ENCODE results near the gene TCAIM.

DNA sequence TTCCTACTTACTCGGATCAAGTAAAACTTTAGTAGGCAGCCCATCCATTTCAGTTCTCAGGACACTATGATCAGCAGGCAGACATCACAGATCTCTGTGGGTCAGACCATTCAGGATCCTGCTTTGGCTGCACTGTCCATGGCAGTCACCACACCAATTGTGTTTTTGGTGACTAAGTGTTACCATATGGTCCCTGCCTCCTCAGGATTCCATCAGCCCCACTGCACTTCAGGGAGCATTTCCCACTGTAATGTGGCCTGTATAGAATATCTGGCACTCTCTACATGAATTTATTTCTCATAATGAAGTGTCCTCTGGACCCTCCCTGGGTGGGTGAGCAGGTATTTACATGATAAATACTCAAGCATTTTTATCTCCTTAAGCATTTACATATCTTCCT is 97.6 kb downstream of the TCAIM start:
- TF ChIP-seq EZH2 (IDR thresholded peaks at IDR 0.05) (no peak), POLR2AphosphoS5 (IDR thresholded peaks at IDR 0.05; ENCODE audit: borderline replicate concordance, low read depth, low read length) (no peak), FOXP2 (optimal IDR thresholded peaks at IDR 0.05; ENCODE audit: control extremely low read depth, extremely low read length, insufficient read depth) (no peak)
